ENCODE measurements around the gene VMAC.
"Not testable (repeated sequence)": the region's sequence is repeated elsewhere in the genome, so short reads cannot be mapped to it uniquely, and the experiment has no call there.

Gene VMAC, protein sequence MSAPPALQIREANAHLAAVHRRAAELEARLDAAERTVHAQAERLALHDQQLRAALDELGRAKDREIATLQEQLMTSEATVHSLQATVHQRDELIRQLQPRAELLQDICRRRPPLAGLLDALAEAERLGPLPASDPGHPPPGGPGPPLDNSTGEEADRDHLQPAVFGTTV

DNA sequence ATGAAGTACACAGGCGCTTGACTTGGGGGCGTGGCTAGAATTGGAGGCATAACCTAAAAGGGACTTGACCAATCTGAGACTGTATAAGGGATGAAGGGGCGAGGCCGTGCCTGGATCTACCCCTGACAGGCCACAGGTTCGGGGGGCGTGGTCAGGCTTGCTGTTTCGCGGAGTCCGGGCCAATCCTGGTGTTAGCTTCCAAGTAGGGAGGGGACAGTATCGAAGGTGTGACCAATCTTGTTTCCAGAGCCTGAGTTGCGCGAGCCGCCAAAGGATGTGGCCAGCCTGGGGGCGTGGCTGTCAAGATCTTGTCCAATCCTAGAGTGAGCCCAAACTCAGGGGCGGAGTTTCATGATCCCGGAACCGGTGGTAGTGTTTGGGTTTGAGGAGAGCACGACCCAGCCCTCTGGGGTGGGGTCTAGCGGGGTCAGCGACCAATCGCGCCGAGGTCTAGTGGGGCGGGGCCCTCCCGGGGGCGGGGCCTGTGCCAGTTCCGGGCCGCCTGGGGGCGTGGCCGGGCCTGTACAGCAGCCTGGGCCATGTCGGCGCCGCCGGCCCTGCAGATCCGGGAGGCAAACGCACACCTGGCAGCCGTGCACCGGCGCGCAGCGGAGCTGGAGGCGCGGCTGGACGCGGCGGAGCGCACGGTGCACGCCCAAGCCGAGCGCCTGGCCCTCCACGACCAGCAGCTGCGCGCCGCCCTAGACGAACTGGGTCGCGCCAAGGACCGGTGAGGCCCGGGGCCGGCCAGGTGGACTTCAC, at the start of gene VMAC:
Gene VMAC (plus strand): TSS at position 521 of the 762 bp plus-strand sequence. CDS start 19 bp downstream, at position 540.
- peak; percentile 100 for FAIRE-seq

DNA sequence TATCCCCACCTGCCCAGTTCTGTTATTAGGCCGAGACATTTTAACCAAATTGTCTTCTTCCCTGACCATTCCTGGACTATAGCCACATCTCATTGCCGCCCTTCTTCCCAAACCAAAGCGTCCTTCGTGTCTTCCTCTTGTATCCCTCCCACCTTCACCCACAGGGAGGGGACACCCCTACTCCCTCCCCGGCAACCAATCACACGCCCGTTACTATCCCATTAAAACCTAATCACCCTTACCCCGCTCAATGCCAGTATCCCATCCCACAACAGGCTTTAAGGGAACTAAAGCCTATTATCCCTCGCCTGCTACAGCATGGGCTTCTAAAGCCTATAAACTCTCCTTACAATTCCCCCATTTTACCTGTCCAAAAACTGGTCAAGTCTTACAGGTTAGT, 49.5 kb upstream of the VMAC start:
- not testable (repeated sequence) for FAIRE-seq

DNA sequence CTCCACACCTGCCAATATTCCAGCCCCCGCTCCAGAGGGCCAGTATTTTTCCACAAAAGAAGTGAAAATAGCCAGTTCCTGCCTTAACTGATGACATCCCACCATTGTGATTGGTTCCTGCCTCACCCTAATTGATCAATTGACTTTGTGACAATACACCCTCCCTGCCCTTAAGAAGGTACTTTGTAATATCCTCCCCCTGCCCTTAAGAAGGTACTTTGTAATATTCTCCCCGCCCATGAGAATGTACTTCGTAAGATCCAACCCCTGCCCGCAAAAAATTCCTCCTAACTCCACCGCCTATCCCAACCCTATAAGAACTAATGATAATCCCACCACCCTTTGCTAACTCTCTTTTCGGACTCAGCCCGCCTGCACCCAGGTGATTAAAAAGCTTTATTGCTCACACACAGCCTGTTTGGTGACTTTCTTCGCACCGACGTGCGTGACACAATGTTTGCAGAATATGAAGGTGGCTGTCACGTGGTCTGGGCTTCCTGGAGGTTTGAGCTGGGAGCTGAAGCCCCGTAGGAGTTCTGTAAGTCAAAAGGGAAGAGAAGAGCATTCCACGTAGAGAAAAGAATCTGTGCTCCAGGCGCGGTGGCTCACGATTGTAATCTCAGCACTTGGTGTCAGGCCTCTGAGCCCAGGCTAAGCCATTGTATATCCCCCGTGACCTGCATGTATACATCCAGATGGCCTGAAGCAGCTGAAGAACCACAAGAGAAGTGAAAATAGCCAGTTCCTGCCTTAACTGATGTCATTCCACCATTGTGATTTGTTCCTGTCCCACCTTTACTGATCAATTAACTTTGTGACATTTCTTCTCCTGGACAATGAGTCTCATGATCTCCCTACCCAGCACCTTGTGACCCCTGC, 47.2 kb upstream of the VMAC start:
- FAIRE-seq = no peak

DNA sequence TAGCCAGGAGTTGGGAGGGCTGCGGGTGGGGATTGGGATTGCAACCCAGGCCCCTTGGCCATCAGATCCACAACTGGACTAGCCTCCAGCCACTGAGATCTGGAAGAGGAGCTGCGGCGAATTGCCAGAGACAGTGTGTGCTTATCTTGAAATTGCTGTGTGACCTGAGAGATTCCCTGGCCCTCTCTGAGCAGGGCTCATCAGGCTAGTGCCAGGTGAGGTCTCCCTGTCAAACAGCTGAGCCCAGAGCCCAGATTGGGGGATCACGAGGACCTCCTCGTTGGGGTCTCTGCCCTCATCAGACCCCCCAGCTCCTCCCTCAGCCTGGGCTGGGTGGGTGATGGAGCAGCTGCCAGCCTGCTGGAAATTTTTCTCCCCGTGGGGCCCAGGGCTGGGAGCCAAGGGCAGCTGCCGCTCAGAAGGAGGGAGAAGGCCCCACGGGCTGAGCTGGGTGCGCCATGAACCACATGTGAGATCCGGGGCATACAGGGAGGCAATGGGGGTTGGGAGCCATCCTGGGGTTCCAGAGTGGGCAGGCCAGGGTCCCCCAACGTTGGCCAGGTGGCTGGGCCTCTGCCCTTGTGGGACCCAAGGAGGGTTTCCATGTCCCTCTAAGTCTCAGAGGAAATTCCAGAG, 41.5 kb upstream of the VMAC start:
- FAIRE-seq = no peak

GRCh38 chr19:5864013-5864720, 40.5 kb upstream of the VMAC start:
- no peak for FAIRE-seq

DNA sequence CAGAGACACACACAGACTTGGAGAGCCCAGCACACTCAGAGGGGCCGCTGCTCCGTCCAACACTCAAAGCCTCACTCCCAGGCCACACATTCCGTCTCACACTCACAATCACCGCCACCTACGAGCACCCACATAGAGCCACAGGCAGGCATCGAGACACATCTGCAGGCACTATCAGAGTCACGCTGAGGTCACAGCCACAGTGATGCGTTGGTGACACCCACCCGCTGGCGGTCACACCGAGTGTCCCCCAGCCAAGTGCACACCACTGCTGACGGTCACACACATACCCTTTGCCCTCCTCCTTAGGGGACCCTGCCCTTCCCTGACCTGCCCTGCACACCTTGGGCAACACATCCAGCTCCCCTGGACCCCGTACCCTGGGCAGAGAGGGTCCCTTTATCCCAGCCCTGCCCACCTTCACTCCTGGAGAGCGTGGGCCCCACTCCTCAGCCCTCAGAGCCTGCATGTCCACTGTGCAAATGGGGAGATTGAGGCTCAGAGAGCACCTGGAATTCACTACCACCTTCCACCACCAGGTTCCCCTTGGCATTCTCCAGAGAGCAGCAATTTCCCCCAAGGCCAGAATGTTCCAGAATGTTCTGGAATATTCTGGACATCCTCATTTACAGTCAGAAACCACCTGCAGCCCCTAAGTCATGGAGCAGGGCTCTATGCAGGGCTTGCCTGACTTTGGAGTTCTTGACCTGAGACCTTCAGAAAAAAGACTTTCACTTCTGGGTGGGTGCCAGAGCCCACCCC, 39.8 kb upstream of the VMAC start:
- no peak for FAIRE-seq

- no peak for FAIRE-seq
Measured at GRCh38 chr19:5865772-5866171, 38.9 kb upstream of the VMAC start.

GRCh38 chr19:5867201-5868136, 37.2 kb upstream of the VMAC start:
- no peak for FAIRE-seq

- no peak for FAIRE-seq
Measured at GRCh38 chr19:5870986-5871394, 33.7 kb upstream of the VMAC start.

DNA sequence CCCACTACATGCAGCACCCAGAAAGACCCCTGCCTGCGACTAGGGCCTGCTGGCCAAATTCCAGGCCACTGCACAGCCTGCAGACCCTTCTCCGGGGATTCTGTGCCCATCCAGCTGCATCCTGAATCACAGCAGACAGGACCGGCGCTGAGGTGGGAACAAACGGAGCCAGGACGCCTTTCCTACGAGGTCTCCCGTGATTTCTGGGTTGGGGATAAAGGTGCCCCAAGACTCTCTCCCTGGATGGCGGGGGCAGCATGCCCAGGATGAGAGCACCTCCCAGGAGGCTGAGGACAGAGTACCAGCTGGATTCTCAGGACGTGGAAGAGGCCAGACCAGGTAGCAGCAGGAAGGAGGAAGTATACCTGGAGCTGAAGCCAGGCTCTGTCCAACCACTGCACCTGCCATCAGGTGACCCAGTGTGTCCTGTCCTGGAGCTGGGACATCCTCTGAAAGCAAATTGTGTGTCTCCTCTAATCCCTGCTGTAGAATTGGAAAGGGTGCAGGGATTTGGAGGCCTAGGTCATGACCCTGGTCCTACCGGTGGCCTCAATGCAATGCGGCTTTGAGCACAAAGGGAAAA, 31.0 kb upstream of the VMAC start:
- no peak for FAIRE-seq

DNA sequence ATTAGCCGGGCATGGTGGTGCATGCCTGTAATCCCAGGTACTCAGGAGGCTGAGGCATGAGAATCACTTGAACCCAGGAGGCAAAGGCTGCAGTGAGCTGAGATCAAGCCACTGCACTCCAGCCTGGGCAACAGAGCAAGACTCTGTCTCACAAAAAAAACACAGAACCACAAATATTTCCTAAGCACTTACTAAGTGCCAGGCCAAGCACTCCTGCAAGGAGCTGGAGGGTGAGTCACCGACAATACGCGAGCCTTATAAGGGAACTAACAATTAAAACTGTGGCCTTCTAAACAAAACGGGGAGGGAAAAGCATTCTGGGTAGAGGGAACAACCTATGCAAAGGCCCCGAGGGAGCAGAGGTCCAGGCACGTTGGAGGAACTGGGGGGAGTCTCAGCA, 30.2 kb upstream of the VMAC start:
- not testable (repeated sequence) for FAIRE-seq

GRCh38 chr19:5877427-5877826, 27.2 kb upstream of the VMAC start:
- no peak for FAIRE-seq

- no peak for FAIRE-seq
Measured at GRCh38 chr19:5877882-5878281, 26.8 kb upstream of the VMAC start.

GRCh38 chr19:5880196-5880595, 24.5 kb upstream of the VMAC start:
- no peak for FAIRE-seq

GRCh38 chr19:5880604-5881078, 24.0 kb upstream of the VMAC start:
- FAIRE-seq = no peak

DNA sequence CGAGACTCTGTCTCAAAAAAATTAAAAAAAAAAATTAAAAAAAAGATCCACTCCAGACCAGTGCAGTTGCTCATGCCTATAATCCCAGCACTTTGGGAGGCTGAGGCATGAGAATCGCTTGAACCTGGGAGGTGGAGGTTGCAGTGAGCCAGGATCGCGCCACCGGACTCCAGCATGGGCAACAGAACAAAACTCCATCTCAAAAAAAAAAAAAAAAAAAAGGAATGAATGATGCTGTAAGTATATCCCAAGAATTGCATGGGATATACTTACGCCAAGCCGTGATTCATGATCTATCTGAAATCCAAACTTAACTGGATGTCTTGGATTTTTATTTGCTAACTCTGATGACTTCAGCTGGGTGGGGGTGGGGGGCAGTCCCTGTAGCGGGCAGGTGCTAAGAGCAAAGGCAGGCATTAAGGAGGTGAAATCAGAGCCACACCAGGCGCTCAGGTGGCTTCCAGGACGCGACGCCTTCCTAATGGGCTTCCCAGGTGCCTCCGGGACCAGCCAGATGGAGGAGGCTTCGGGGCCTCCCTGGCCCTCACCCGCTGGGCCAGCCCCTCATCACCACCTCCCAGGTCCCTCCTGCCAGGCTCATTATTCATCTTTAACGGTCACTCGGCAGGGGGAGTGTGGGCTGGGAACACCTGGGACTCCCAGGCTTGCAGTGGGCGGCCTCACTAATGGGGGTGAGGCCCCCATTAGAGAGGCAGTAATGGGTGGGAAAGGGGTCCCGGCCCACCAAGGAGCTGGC, 23.0 kb upstream of the VMAC start:
- FAIRE-seq = no peak

- FAIRE-seq = no peak
Measured at GRCh38 chr19:5882421-5882968, 22.2 kb upstream of the VMAC start.

GRCh38 chr19:5883157-5883873, 21.4 kb upstream of the VMAC start:
- FAIRE-seq = not testable (repeated sequence)
